K562 (cell line): ENCODE data around the gene TSTD1. TPM values are rescaled to one million over a fixed set of nuclear protein-coding genes. Genes with fewer than 3 reads are reported as not detected.

Experiments used
- ATAC-seq: fragments of 200-7000 bp; cut with Tn5 transposase; 3 replicates; pipeline ENCODE4 v1.9.1; 2020; ENCODE audit warnings: moderate library complexity
- BruUV-seq: library from RNA; stranded (reverse); fragments of 400-500 nt; replicated peaks from 2 replicates; lab custom pipeline; 2021; lab: Mats Ljungman, UMichigan
- CTCF ChIA-PET: fragments of 300-600 bp; formaldehyde crosslinking; extraction: SDS; loops from one replicate; lab custom pipeline; 2021; ENCODE audit warnings: low intra/inter-chr PET ratio; lab: Yijun Ruan, JAX
- POLR2A ChIA-PET: fragments of 300-600, 350-650 bp; sonication (Branson Sonifier 250); formaldehyde crosslinking; extraction: SDS; loops from one replicate; lab custom pipeline; 2021; ENCODE audit warnings: antibody characterized with exemption, inconsistent platforms; lab: Yijun Ruan, JAX
- DNase-seq, 4 experiments: peaks; one replicate each; pipeline versions ENCODE4 v3.0.0 to v3.0.0-alpha.2; 2011 to 2018; ENCODE audit warnings: low spot score in 3 of 4, mixed read lengths in 3 of 4; ENCODE audit errors: extremely low read depth in 1 of 4
- FAIRE-seq: peaks from 2 replicates; lab custom pipeline; 2011; peaks lifted over from hg19 to GRCh38; lab: Jason Lieb, UNC
- H2AFZ ChIP-seq: 2 replicates; pipeline ENCODE4 v1.6.0; 2011; ENCODE audit warnings: low read depth, low read length, control low read depth, inconsistent platforms
- H3K27ac ChIP-seq: fragments of 200-600 bp; 3 replicates; pipeline ENCODE4 v1.8.0; 2011; ENCODE audit warnings: low read depth, mild to moderate bottlenecking, control low read depth, inconsistent platforms, low read length, moderate library complexity, mixed read lengths; ENCODE audit errors: extremely low read depth
- H3K27me3 ChIP-seq, 2 experiments: fragments of 300-600 bp in 1 of 2; 2 replicates in 1 of 2; 3 replicates in 1 of 2; pipeline versions ENCODE4 v1.6.0 to v1.8.0; 2011; ENCODE audit warnings: inconsistent platforms in 2 of 2, low read length in 2 of 2, mild to moderate bottlenecking in 1 of 2, mixed read lengths in 1 of 2, moderate library complexity in 1 of 2; ENCODE audit not compliant: control insufficient read depth in 2 of 2, insufficient read depth in 2 of 2
- H3K36me3 ChIP-seq: fragments of 300-600 bp; 3 replicates; pipeline ENCODE4 v1.8.0; 2011; ENCODE audit warnings: mild to moderate bottlenecking, low read length, inconsistent platforms; ENCODE audit not compliant: control insufficient read depth, insufficient read depth
- H3K4me1 ChIP-seq, 2 experiments: fragments of 200-600 bp in 1 of 2; replicated peaks in 1 of 2; 2 replicates in 1 of 2; 3 replicates in 1 of 2; pipeline versions ENCODE4 v1.5.1 to v1.8.0; 2011; ENCODE audit warnings: inconsistent platforms in 2 of 2, low read length in 2 of 2, mild to moderate bottlenecking in 1 of 2, mixed read lengths in 1 of 2, moderate library complexity in 1 of 2; ENCODE audit not compliant: control insufficient read depth in 2 of 2, insufficient read depth in 2 of 2
- H3K4me2 ChIP-seq: 2 replicates; pipeline ENCODE4 v1.6.1; 2011; ENCODE audit warnings: low read length, control low read depth, inconsistent platforms, mixed read lengths; ENCODE audit not compliant: insufficient read depth
- H3K4me3 ChIP-seq: fragments of 200-600 bp; sonication (generic), shearing (Covaris generic); 2 replicates; pipeline ENCODE4 v1.5.1; 2016; ENCODE audit warnings: control low read depth, inconsistent platforms
- H3K79me2 ChIP-seq: fragments of 200-600 bp; 3 replicates; pipeline ENCODE4 v1.8.0; 2011; ENCODE audit warnings: low read length, inconsistent platforms; ENCODE audit not compliant: control insufficient read depth, insufficient read depth
- H3K9ac ChIP-seq, 2 experiments: 2 replicates each; pipeline versions ENCODE4 v1.6.0 to v1.6.1; 2011; ENCODE audit warnings: low read depth in 2 of 2, low read length in 2 of 2, control low read depth in 1 of 2, inconsistent platforms in 1 of 2, mild to moderate bottlenecking in 1 of 2, mixed read lengths in 1 of 2; ENCODE audit not compliant: insufficient read depth in 1 of 2
- H3K9me1 ChIP-seq: one replicate; pipeline ENCODE4 v1.6.0; 2011; ENCODE audit warnings: inconsistent platforms, mild to moderate bottlenecking, low read length, moderate library complexity; ENCODE audit not compliant: control insufficient read depth, insufficient read depth
- H3K9me3 ChIP-seq: replicated peaks from 2 replicates; pipeline ENCODE4 v1.5.1; 2011; ENCODE audit warnings: low read depth, low read length, inconsistent platforms; ENCODE audit not compliant: control insufficient read depth, insufficient read depth
- H4K20me1 ChIP-seq: replicated peaks from 2 replicates; pipeline ENCODE4 v1.6.1; 2011; ENCODE audit warnings: low read length, inconsistent platforms, mixed read lengths; ENCODE audit not compliant: control insufficient read depth, insufficient read depth
- C11orf30 ChIP-seq: fragments of 450-650 bp; IDR thresholded peaks from 2 replicates; pipeline ENCODE4 v1.6.1; 2016; ENCODE audit warnings: low read depth, mild to moderate bottlenecking
- CBFB ChIP-seq: sonication (generic); formaldehyde crosslinking; IDR thresholded peaks from 2 replicates; pipeline ENCODE4 v1.4.0; 2020; ENCODE audit warnings: mild to moderate bottlenecking, missing genetic modification reagents
- CCNT2 ChIP-seq: IDR thresholded peaks from 2 replicates; pipeline ENCODE4 v1.6.1; 2011; ENCODE audit warnings: borderline replicate concordance, low read depth, mild to moderate bottlenecking, moderate library complexity, mixed read lengths, low read length; ENCODE audit not compliant: insufficient read length; ENCODE audit errors: extremely low read depth
- COPS2 ChIP-seq: fragments of 450-650 bp; conservative IDR thresholded peaks from 2 replicates; pipeline ENCODE4 v1.6.1; 2016; ENCODE audit warnings: mild to moderate bottlenecking, moderate library complexity
- DMBX1 ChIP-seq: fragments of 250-450 bp; sonication (Bioruptor Pico); IDR thresholded peaks from 2 replicates; pipeline ENCODE4 v1.8.0; 2022; ENCODE audit warnings: inconsistent platforms, mild to moderate bottlenecking, moderate library complexity, borderline replicate concordance
- HDAC3 ChIP-seq: fragments of 450-650 bp; IDR thresholded peaks from 2 replicates; pipeline ENCODE4 v1.6.1; 2018; ENCODE audit warnings: borderline replicate concordance, mild to moderate bottlenecking, moderate library complexity; ENCODE audit not compliant: partially characterized antibody
- JUND ChIP-seq, 2 experiments: IDR thresholded peaks; 2 replicates in 1 of 2; 3 replicates in 1 of 2; pipeline ENCODE4 v1.6.1; 2011; ENCODE audit warnings: borderline replicate concordance in 2 of 2, low read depth in 2 of 2, low read length in 2 of 2, improper control_type of control experiment in 1 of 2, missing biosample characterization in 1 of 2, missing genetic modification characterization in 1 of 2, missing genetic modification reagents in 1 of 2
- POLR2AphosphoS5 ChIP-seq: IDR thresholded peaks from 2 replicates; pipeline ENCODE4 v1.6.1; 2011; ENCODE audit warnings: mild to moderate bottlenecking, low read depth, low read length, moderate library complexity; ENCODE audit not compliant: control insufficient read depth, insufficient read depth
- RBM39 ChIP-seq: fragments of 200-400 bp; formaldehyde crosslinking; optimal IDR thresholded peaks from 2 replicates; pipeline ENCODE3; 2018; ENCODE audit warnings: low read depth, low read length
- ZNF57 ChIP-seq: fragments of 450-650 bp; formaldehyde crosslinking; IDR thresholded peaks from 2 replicates; pipeline ENCODE4 v1.4.0; 2020; ENCODE audit warnings: mild to moderate bottlenecking, moderate library complexity
- WGBS: fragments of 100-300 bp; shearing (Covaris generic); methylation state at CpG from one replicate; pipeline ENCODE4 v1.1.6; 2016; ENCODE audit warnings: low coverage, mixed read lengths; ENCODE audit not compliant: insufficient coverage; ENCODE audit errors: missing lambda C conversion rate; 5-methylcytosine and 5-hydroxymethylcytosine counted together
- in situ Hi-C: fragments of 300-500 bp; cut with MboI; formaldehyde crosslinking; loops from 4 replicates; pipeline ENCODE4 v1.15.0; 2018; ENCODE audit warnings: inconsistent platforms, mixed read lengths
- intact Hi-C: fragments of 100-400 bp; cut with micrococcal nuclease; formaldehyde crosslinking; loops from 2 replicates; pipeline ENCODE4 v1.14.2; 2022
- polyA plus RNA-seq, 8 experiments: library from polyadenylated mRNA; depleted of rRNA in 4 of 8; stranded (reverse) in 5 of 8; unstranded in 3 of 8; fragments of >200 nt; fragmentation: Nextera tagmentation in 2 of 8; fragmentation: Illumina TruSeq in 1 of 8; extraction: Ambion mirVana in 2 of 8; extraction: Trizol in 1 of 8; gene quantifications; 2 replicates each; pipeline versions ENCODE4 v1.2.1 to v1.2.3, GENCODE V29; 2011 to 2014; ENCODE audit warnings: inconsistent platforms in 1 of 8, missing spikeins in 1 of 8
- total RNA-seq, 7 experiments: library from RNA; depleted of rRNA in 6 of 7; stranded (reverse); fragments of >200 nt in 6 of 7; fragmentation: Illumina TruSeq in 2 of 7; extraction: Trizol in 2 of 7; gene quantifications; 2 replicates each; pipeline versions ENCODE4 v1.2.1 to v1.2.3, GENCODE V29; 2011 to 2021; ENCODE audit warnings: low replicate concordance in 1 of 7
- TF ChIP-seq, protein P1 (sequence below): fragments of 450-650 bp; conservative IDR thresholded peaks from 2 replicates; pipeline ENCODE4 v1.6.1; 2016; ENCODE audit warnings: missing genetic modification characterization, low read depth, mild to moderate bottlenecking, control low read depth, missing compliant biosample characterization
- TF ChIP-seq, protein P2 (sequence below): sonication (generic); formaldehyde crosslinking; IDR thresholded peaks from 2 replicates; pipeline ENCODE4 v1.8.1; 2022; ENCODE audit warnings: missing genetic modification reagents
- TF ChIP-seq, protein P3 (sequence below), 2 experiments: fragments of 200-800 bp in 1 of 2; sonication (Bioruptor generic) in 1 of 2; sonication (generic) in 1 of 2; formaldehyde crosslinking in 1 of 2; IDR thresholded peaks in 1 of 2; conservative IDR thresholded peaks in 1 of 2; 2 replicates each; pipeline versions ENCODE4 v1.5.0 to v1.6.1; 2016 to 2020; ENCODE audit warnings: missing compliant biosample characterization in 1 of 2, missing genetic modification characterization in 1 of 2, missing genetic modification reagents in 1 of 2

The TSTD1 gene
- total and polyA plus RNA-seq, 9 of the 15 experiments (the other 6 are each of a cell fraction or from before 2014, with no cell fraction given): 0.23 to 0.53 TPM; not detected in 7

DNA sequence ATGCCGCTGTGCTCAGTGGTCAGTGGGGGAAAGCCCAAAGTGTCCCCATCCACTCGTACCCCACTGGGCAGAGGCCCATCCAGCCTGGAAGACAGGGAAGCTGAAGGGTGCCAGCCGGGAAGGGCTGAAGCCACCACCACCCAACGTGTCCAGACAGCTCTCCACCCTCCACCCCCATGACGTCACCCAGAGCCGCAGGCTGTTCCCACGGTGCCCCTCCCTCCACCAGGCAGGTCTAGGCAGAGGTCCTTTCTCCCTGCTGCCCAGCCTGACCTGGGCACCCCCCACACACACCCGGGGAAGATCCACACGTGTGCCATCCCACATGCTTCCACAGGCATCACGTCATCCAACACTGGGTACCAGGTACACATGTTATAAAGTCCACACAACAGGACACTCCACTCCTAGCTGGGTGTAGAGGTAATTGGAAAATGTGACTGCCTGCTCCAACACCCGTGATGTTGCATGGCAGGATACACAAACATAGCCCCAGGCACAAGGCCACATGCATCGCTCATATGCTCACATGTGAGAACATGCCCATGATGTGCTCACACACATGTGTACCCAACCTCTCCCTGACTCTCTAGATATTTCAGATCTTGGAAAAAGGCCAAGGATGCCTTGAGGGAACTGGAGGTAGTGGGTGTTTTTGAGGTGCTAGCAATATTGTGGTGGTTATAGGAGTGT is 36.1 kb upstream of the TSTD1 start:
- Histone ChIP-seq H2AFZ (peak overlapping the region; percentile 50; the same call in 1 of the 2 replicates), H3K27me3 (no peaks in the 10 kb centered on the region), H3K4me1 (peaks cover 8 to 25% of the 10 kb centered on the region in 2 experiments; a peak in 3 of 5 replicates), H3K4me3 (no peak overlapping the region), H3K9me3 (no peaks in the 10 kb centered on the region), H4K20me1 (no peaks in the 10 kb centered on the region), H3K9ac (peak overlapping the region in 1 of 2 experiments; percentile 31; a peak in 2 of 4 replicates), H3K36me3 (no peaks in the 10 kb centered on the region), H3K4me2 (no peak overlapping the region), H3K9me1 (no peaks in the 10 kb centered on the region), H3K27ac (no peak overlapping the region), H3K79me2 (no peaks in the 10 kb centered on the region)
- CTCF ChIA-PET: no interaction called here
- FAIRE-seq (peak; percentile 15), DNase-seq (peak in 2 of 4 experiments; percentile 58 to 64), ATAC-seq (peak; percentile 41; the same call in 2 of the 3 replicates)
- 19% methylated on average over 12 of the region's 12 CpGs for WGBS
- intact Hi-C loops (loop anchor here (10.0 kb wide), 1 partner anchor 60 kb away; the partner anchor contains the start of gene DEDD), in situ Hi-C loops (loop anchor here (25.0 kb wide), 1 partner anchor 238 kb away; no protein-coding TSS in a partner anchor)
- BruUV-seq: no TSS peak
- POLR2A ChIA-PET: interaction anchor here (1.0 to 1.9 kb wide), 2 partner anchors 10 to 58 kb away, joined by 4 to 8 read pairs; no protein-coding TSS in a partner anchor
- no peak for TF ChIP-seq CCNT2
- TF ChIP-seq HDAC3: no peak
- TF ChIP-seq, protein P1, sequence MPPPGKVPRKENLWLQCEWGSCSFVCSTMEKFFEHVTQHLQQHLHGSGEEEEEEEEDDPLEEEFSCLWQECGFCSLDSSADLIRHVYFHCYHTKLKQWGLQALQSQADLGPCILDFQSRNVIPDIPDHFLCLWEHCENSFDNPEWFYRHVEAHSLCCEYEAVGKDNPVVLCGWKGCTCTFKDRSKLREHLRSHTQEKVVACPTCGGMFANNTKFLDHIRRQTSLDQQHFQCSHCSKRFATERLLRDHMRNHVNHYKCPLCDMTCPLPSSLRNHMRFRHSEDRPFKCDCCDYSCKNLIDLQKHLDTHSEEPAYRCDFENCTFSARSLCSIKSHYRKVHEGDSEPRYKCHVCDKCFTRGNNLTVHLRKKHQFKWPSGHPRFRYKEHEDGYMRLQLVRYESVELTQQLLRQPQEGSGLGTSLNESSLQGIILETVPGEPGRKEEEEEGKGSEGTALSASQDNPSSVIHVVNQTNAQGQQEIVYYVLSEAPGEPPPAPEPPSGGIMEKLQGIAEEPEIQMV (tag): no peak
- peak; percentile 23; the same call in 1 of the 2 replicates for TF ChIP-seq CBFB (CRISPR knock-in tag)
- TF ChIP-seq, protein P2, sequence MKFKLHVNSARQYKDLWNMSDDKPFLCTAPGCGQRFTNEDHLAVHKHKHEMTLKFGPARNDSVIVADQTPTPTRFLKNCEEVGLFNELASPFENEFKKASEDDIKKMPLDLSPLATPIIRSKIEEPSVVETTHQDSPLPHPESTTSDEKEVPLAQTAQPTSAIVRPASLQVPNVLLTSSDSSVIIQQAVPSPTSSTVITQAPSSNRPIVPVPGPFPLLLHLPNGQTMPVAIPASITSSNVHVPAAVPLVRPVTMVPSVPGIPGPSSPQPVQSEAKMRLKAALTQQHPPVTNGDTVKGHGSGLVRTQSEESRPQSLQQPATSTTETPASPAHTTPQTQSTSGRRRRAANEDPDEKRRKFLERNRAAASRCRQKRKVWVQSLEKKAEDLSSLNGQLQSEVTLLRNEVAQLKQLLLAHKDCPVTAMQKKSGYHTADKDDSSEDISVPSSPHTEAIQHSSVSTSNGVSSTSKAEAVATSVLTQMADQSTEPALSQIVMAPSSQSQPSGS (CRISPR knock-in tag): peak; percentile 72; the same call in 1 of the 2 replicates
- TF ChIP-seq, protein P3, sequence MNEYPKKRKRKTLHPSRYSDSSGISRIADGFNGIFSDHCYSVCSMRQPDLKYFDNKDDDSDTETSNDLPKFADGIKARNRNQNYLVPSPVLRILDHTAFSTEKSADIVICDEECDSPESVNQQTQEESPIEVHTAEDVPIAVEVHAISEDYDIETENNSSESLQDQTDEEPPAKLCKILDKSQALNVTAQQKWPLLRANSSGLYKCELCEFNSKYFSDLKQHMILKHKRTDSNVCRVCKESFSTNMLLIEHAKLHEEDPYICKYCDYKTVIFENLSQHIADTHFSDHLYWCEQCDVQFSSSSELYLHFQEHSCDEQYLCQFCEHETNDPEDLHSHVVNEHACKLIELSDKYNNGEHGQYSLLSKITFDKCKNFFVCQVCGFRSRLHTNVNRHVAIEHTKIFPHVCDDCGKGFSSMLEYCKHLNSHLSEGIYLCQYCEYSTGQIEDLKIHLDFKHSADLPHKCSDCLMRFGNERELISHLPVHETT (CRISPR knock-in tag; conservative IDR thresholded peaks at IDR 0.05 in 1 of 2, IDR thresholded peaks at IDR 0.05 in 1 of 2): no peak
- no peak for TF ChIP-seq DMBX1 (CRISPR knock-in tag)
- TF ChIP-seq POLR2AphosphoS5: no peak
- TF ChIP-seq COPS2: no peak
- TF ChIP-seq RBM39: no peak
- peak; percentile 47 for TF ChIP-seq JUND (IDR thresholded peaks at IDR 0.05; ENCODE audit: borderline replicate concordance, low read depth, low read length)
- peak; percentile 72; the same call in 2 of the 3 replicates for TF ChIP-seq JUND (tag; IDR thresholded peaks at IDR 0.05; ENCODE audit: borderline replicate concordance, low read depth, low read length)
- TF ChIP-seq C11orf30: no peak
- TF ChIP-seq ZNF57: no peak
